PC-3 (cell line): ENCODE measurements around the gene TTLL7. TPM values are rescaled to one million over a fixed set of nuclear protein-coding genes. Genes with fewer than 3 reads are reported as not detected.

Experiments
- ATAC-seq: fragments of 200-7000 bp; cut with Tn5 transposase; 2 replicates; pipeline ENCODE4 v1.9.1; 2020; ENCODE audit warnings: mild to moderate bottlenecking, moderate library complexity
- BruUV-seq: library from RNA; stranded (reverse); fragments of 400-500 nt; replicated peaks from 2 replicates; lab custom pipeline; 2021; lab: Mats Ljungman, UMichigan
- CTCF ChIA-PET: fragments of 300-600 bp; sonication (Branson Sonifier 250); formaldehyde crosslinking; loops from one replicate; lab custom pipeline; 2022; ENCODE audit warnings: antibody characterized with exemption; lab: Charles Lee
- POLR2A ChIA-PET: fragments of 300-600 bp; sonication (Branson Sonifier 250); formaldehyde crosslinking; loops from one replicate; lab custom pipeline; 2022; ENCODE audit warnings: antibody characterized with exemption; ENCODE audit not compliant: unreplicated experiment; lab: Charles Lee
- DNase-seq: peaks from one replicate; pipeline ENCODE4 v3.0.0-alpha.2; 2015
- H2AFZ ChIP-seq: fragments of 300-600 bp; sonication (generic); 2 replicates; pipeline ENCODE4 v1.6.0; 2016; ENCODE audit warnings: antibody characterized with exemption, low read length
- H3F3A ChIP-seq: fragments of 300-600 bp; sonication (generic); one replicate; pipeline ENCODE4 v1.6.0; 2017; ENCODE audit warnings: antibody characterized with exemption, low read length, control low read depth, mild to moderate bottlenecking; ENCODE audit not compliant: unreplicated experiment
- H3K27ac ChIP-seq: fragments of 300-600 bp; sonication (generic); 2 replicates; pipeline ENCODE4 v1.5.1; 2016; ENCODE audit warnings: mild to moderate bottlenecking, low read length
- H3K27me3 ChIP-seq: fragments of 300-600 bp; sonication (generic); 2 replicates; pipeline ENCODE4 v1.6.1; 2016; ENCODE audit warnings: low read length, mixed read lengths
- H3K36me3 ChIP-seq: fragments of 300-600 bp; sonication (generic); 2 replicates; pipeline ENCODE4 v1.6.1; 2016; ENCODE audit warnings: low read depth, mixed run types, low read length, mixed read lengths
- H3K4me1 ChIP-seq: fragments of 300-600 bp; sonication (generic); 2 replicates; pipeline ENCODE4 v1.5.1; 2016; ENCODE audit warnings: low read length; ENCODE audit not compliant: insufficient read depth
- H3K4me2 ChIP-seq: fragments of 300-600 bp; sonication (generic); 2 replicates; pipeline ENCODE4 v1.6.0; 2016; ENCODE audit warnings: low read length
- H3K4me3 ChIP-seq: fragments of 300-600 bp; sonication (generic); 2 replicates; pipeline ENCODE4 v1.5.1; 2016; ENCODE audit warnings: mild to moderate bottlenecking, low read length, mixed read lengths
- H3K79me2 ChIP-seq: fragments of 300-600 bp; sonication (generic); 2 replicates; pipeline ENCODE4 v1.6.1; 2017; ENCODE audit warnings: low read length, mixed read lengths
- H3K9ac ChIP-seq: fragments of 300-600 bp; sonication (generic); 2 replicates; pipeline ENCODE4 v1.6.0; 2016; ENCODE audit warnings: mild to moderate bottlenecking, low read length
- H3K9me2 ChIP-seq: fragments of 300-600 bp; sonication (generic); replicated peaks from 2 replicates; pipeline ENCODE4 v1.6.1; 2016; ENCODE audit warnings: mixed run types, low read length, mixed read lengths
- H3K9me3 ChIP-seq: fragments of 300-600 bp; sonication (generic); 2 replicates; pipeline ENCODE4 v1.6.1; 2016; ENCODE audit warnings: low read length, mixed read lengths
- H4K20me1 ChIP-seq: fragments of 300-600 bp; sonication (generic); 2 replicates; pipeline ENCODE4 v1.6.1; 2016; ENCODE audit warnings: low read length, mixed read lengths
- EZH2 ChIP-seq: fragments of 300-600 bp; sonication (generic); IDR thresholded peaks from one replicate; pipeline ENCODE4 v1.6.1; 2017; ENCODE audit warnings: antibody characterized with exemption, mild to moderate bottlenecking, low read length; ENCODE audit not compliant: unreplicated experiment
- EZH2phosphoT487 ChIP-seq: fragments of 300-600 bp; sonication (generic); IDR thresholded peaks from 2 replicates; pipeline ENCODE4 v1.6.1; 2018; ENCODE audit warnings: mild to moderate bottlenecking, antibody characterized with exemption, low read length, borderline replicate concordance
- intact Hi-C: fragments of 100-400 bp; cut with micrococcal nuclease; formaldehyde crosslinking; loops from 2 replicates; pipeline ENCODE4 v1.9.0; 2023
- total RNA-seq: library from RNA; depleted of rRNA; stranded (reverse); fragments of >200 nt; gene quantifications from 2 replicates; pipeline ENCODE4 v1.2.3, GENCODE V29; 2014
- TF ChIP-seq, protein P1 (sequence below): fragments of 300-600 bp; sonication (generic); conservative IDR thresholded peaks from 2 replicates; pipeline ENCODE4 v1.5.1; 2017; ENCODE audit warnings: antibody characterized with exemption, low read depth, mild to moderate bottlenecking, low read length

TTLL7 gene
- total RNA-seq, 1 experiment from 2014 or later, result 3.8 TPM

GRCh38 chr1:83999316-83999819, 436 bp upstream of the TTLL7 start:
- no peak for TF ChIP-seq EZH2
- TF ChIP-seq, protein P1, sequence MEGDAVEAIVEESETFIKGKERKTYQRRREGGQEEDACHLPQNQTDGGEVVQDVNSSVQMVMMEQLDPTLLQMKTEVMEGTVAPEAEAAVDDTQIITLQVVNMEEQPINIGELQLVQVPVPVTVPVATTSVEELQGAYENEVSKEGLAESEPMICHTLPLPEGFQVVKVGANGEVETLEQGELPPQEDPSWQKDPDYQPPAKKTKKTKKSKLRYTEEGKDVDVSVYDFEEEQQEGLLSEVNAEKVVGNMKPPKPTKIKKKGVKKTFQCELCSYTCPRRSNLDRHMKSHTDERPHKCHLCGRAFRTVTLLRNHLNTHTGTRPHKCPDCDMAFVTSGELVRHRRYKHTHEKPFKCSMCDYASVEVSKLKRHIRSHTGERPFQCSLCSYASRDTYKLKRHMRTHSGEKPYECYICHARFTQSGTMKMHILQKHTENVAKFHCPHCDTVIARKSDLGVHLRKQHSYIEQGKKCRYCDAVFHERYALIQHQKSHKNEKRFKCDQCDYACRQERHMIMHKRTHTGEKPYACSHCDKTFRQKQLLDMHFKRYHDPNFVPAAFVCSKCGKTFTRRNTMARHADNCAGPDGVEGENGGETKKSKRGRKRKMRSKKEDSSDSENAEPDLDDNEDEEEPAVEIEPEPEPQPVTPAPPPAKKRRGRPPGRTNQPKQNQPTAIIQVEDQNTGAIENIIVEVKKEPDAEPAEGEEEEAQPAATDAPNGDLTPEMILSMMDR, result no peak
- no peak for TF ChIP-seq EZH2phosphoT487
- H3K4me2 ChIP-seq, result peak overlapping the region; percentile 95
- peak overlapping the region; percentile 99 for H3K9ac ChIP-seq
- H3K9me3 ChIP-seq, result no peaks in the 10 kb centered on the region
- ChIA-PET POLR2A (no interaction called here), CTCF (no interaction called here)
- H3K4me3 ChIP-seq, result peak overlapping the region; percentile 91
- peak overlapping the region; percentile 66 for H3K27ac ChIP-seq
- no peaks in the 10 kb centered on the region for H3K27me3 ChIP-seq
- intact Hi-C loops, result loop anchor here (1.0 to 2.0 kb wide), 2 partner anchors 78 to 123 kb away; no protein-coding TSS in a partner anchor
- H2AFZ ChIP-seq, result peak overlapping the region; percentile 98
- no peaks in the 10 kb centered on the region for H3K9me2 ChIP-seq
- ATAC-seq (peak; percentile 97), DNase-seq (peak; percentile 77)
- no peaks in the 10 kb centered on the region for H3K79me2 ChIP-seq
- H3K36me3 ChIP-seq, result no peaks in the 10 kb centered on the region
- H3F3A ChIP-seq, result no peaks in the 10 kb centered on the region
- no TSS peak for BruUV-seq
- H4K20me1 ChIP-seq, result no peaks in the 10 kb centered on the region
- H3K4me1 ChIP-seq, result peaks cover 16% of the 10 kb centered on the region

- TF ChIP-seq, protein P1, result no peak
- TF ChIP-seq EZH2phosphoT487 (no peak), EZH2 (no peak)
- CTCF ChIA-PET, result no interaction called here
- ATAC-seq, result no peak
- TSS peak; percentile 59 for BruUV-seq
- Histone ChIP-seq H4K20me1 (no peaks in the 10 kb centered on the region), H3K27me3 (no peaks in the 10 kb centered on the region), H3K79me2 (no peaks in the 10 kb centered on the region), H3K4me2 (peak overlapping the region; percentile 95), H3K4me3 (peak overlapping the region; percentile 91), H3K36me3 (no peaks in the 10 kb centered on the region), H3K9me2 (no peaks in the 10 kb centered on the region), H3K9ac (no peak overlapping the region), H3K4me1 (peaks cover 16% of the 10 kb centered on the region), H3K9me3 (no peaks in the 10 kb centered on the region), H2AFZ (peak overlapping the region; percentile 98), H3F3A (no peaks in the 10 kb centered on the region), H3K27ac (no peak overlapping the region)
- intact Hi-C loops, result loop anchor here (2.0 kb wide), 1 partner anchor 125 kb away; no protein-coding TSS in a partner anchor
- POLR2A ChIA-PET, result no interaction called here
- DNase-seq, result no peak
These were observed 781 bp downstream of the TTLL7 start for GRCh38 chr1:83998205-83998497.

DNA sequence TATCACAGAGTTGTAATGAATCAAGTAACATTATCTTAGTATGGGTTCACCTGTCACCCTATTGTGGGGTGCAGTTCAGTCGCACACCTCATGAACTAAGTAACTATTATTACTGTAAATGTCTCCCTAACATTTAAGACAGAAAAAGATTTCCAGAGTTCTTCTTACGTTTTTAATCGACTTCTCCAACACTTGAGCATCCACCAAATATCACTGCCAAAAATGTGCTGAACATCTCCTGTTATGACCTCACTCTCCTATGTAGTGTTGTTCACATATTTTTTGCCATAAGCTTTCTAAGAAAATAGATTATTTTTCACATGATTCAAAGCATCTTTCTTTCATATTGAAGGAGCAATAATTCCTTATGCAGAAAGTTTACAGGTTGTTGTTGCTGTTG, 1.3 kb downstream of the TTLL7 start:
- ChIA-PET POLR2A (no interaction called here), CTCF (no interaction called here)
- intact Hi-C loops, result loop anchor here (2.0 kb wide), 1 partner anchor 125 kb away; no protein-coding TSS in a partner anchor
- H3K4me3 ChIP-seq, result no peak overlapping the region
- no peaks in the 10 kb centered on the region for H3K79me2 ChIP-seq
- no peaks in the 10 kb centered on the region for H3K9me2 ChIP-seq
- peaks cover 16% of the 10 kb centered on the region for H3K4me1 ChIP-seq
- no peaks in the 10 kb centered on the region for H3K9me3 ChIP-seq
- ATAC-seq, result no peak
- no peaks in the 10 kb centered on the region for H3F3A ChIP-seq
- no peak for TF ChIP-seq EZH2
- TF ChIP-seq EZH2phosphoT487, result no peak
- TF ChIP-seq, protein P1, result no peak
- H3K27me3 ChIP-seq, result no peaks in the 10 kb centered on the region
- H3K4me2 ChIP-seq, result peak overlapping the region; percentile 95
- no peaks in the 10 kb centered on the region for H4K20me1 ChIP-seq
- H3K9ac ChIP-seq, result no peak overlapping the region
- no peak for DNase-seq
- H2AFZ ChIP-seq, result no peak overlapping the region
- H3K36me3 ChIP-seq, result no peaks in the 10 kb centered on the region
- no TSS peak for BruUV-seq
- no peak overlapping the region for H3K27ac ChIP-seq
